ENCODE data around the gene IL1RAP.

DNA sequence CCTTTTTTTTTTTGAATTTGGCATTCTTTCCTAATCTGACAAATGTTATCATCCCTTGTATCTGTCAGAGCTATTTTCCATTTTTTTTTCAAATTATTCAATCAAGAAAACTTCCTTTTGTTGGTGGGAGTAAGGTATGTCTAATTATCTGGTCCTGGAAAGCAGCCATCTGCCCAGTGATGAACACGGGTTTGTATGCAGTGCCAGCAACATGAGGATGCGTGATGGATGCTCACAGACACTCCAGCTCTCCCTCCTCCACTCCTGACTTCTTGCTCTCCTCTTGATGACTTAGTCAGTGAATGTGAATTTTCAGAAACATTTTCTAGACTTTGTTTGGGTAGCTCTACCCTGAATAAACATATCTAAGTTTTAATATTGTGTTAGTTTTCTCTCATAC is 79.2 kb downstream of the IL1RAP start:
- TF ChIP-seq, protein P1, sequence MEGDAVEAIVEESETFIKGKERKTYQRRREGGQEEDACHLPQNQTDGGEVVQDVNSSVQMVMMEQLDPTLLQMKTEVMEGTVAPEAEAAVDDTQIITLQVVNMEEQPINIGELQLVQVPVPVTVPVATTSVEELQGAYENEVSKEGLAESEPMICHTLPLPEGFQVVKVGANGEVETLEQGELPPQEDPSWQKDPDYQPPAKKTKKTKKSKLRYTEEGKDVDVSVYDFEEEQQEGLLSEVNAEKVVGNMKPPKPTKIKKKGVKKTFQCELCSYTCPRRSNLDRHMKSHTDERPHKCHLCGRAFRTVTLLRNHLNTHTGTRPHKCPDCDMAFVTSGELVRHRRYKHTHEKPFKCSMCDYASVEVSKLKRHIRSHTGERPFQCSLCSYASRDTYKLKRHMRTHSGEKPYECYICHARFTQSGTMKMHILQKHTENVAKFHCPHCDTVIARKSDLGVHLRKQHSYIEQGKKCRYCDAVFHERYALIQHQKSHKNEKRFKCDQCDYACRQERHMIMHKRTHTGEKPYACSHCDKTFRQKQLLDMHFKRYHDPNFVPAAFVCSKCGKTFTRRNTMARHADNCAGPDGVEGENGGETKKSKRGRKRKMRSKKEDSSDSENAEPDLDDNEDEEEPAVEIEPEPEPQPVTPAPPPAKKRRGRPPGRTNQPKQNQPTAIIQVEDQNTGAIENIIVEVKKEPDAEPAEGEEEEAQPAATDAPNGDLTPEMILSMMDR (IDR thresholded peaks at IDR 0.05; ENCODE audit: poor library complexity): no peak
- TF ChIP-seq EZH2 (IDR thresholded peaks at IDR 0.05; ENCODE audit: borderline replicate concordance): no peak

All from hepatocyte (in vitro differentiated cells).